Mesothelial cell of epicardium (in vitro differentiated cells): ENCODE data around the gene KIF4A. TPM values are rescaled to one million over a fixed set of nuclear protein-coding genes. Genes with fewer than 3 reads are reported as not detected.

Experiments
- DNase-seq, 2 experiments: peaks; one replicate each; pipeline ENCODE4 v3.0.0; 2021; ENCODE audit warnings: low spot score in 2 of 2; ENCODE audit not compliant: unreplicated experiment in 2 of 2
- H3K27ac Mint-ChIP-seq: 2 replicates; pipeline ENCODE4 v1.8.0; 2021; ENCODE audit warnings: mixed read lengths
- H3K27me3 Mint-ChIP-seq: 2 replicates; pipeline ENCODE4 v1.8.0; 2021; ENCODE audit warnings: low read depth, mixed read lengths
- H3K36me3 Mint-ChIP-seq: 2 replicates; pipeline ENCODE4 v1.8.0; 2021; ENCODE audit warnings: mixed read lengths
- H3K4me1 Mint-ChIP-seq: 2 replicates; pipeline ENCODE4 v1.8.0; 2021; ENCODE audit warnings: mixed read lengths
- H3K4me3 Mint-ChIP-seq: 2 replicates; pipeline ENCODE4 v1.8.0; 2021; ENCODE audit warnings: mild to moderate bottlenecking, moderate library complexity, mixed read lengths
- H3K9me3 Mint-ChIP-seq: 2 replicates; pipeline ENCODE4 v1.8.0; 2021; ENCODE audit warnings: mixed read lengths
- CTCF ChIP-seq: fragments of 200-600 bp; sonication (generic); IDR thresholded peaks from one replicate; pipeline ENCODE4 v1.5.0; 2021; ENCODE audit warnings: antibody characterized with exemption; ENCODE audit not compliant: unreplicated experiment
- total RNA-seq: library from RNA; stranded (reverse); gene quantifications from 3 replicates; pipeline ENCODE4 v1.2.1, GENCODE V29; 2021

Gene KIF4A
- total RNA-seq, 1 donor from 2014 or later: 12.2 TPM

DNA sequence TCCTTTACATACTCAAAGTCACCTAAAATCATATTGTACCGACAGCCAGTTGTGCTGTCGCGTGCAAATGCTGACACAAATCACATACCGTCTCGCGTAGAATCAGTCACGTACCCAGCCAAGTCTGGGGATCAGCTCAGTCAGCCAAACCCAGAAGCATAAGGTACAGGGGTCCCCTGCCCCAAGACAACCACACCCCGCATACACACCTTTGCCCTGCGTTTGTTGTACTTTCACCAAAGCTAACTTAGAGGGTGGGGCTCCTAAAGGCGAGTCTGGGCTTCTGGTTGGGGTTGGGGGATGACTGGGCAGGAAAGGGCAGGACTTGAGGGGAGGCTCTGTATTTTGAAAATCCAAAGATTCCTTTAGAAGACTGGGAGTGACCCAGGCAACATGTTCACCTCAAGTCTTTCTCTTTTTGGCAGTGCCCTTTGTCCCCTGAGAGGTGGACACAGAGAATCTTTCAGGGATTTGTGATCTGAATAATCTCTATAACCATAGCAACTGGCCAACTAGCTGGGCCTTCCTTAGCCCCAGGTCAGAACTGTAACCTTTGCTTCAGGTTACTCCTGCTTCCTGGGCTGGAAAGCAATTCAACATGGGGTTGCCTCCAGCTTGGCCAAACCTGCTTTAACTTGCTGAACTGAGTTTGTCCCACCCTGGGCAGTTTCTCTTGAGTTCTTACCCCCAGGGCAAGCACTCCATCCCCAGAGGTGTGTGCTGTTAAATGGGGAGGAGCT, 134.2 kb downstream of the KIF4A start:
- no peak for DNase-seq
- Mint-ChIP-seq H3K9me3 (peaks cover 15% of the 10 kb centered on the region), H3K4me1 (peaks cover 7% of the 10 kb centered on the region), H3K36me3 (peaks cover 4% of the 10 kb centered on the region), H3K4me3 (no peak overlapping the region), H3K27me3 (no peaks in the 10 kb centered on the region), H3K27ac (no peak overlapping the region)
- TF ChIP-seq CTCF: no peak

GRCh38 chrX:70424801-70425200, 134.9 kb downstream of the KIF4A start:
- Mint-ChIP-seq H3K9me3 (peaks cover 17% of the 10 kb centered on the region), H3K36me3 (peaks cover 4% of the 10 kb centered on the region), H3K4me3 (no peak overlapping the region), H3K27me3 (no peaks in the 10 kb centered on the region), H3K4me1 (peaks cover 7% of the 10 kb centered on the region), H3K27ac (no peak overlapping the region)
- no peak for TF ChIP-seq CTCF
- no peak for DNase-seq

DNA sequence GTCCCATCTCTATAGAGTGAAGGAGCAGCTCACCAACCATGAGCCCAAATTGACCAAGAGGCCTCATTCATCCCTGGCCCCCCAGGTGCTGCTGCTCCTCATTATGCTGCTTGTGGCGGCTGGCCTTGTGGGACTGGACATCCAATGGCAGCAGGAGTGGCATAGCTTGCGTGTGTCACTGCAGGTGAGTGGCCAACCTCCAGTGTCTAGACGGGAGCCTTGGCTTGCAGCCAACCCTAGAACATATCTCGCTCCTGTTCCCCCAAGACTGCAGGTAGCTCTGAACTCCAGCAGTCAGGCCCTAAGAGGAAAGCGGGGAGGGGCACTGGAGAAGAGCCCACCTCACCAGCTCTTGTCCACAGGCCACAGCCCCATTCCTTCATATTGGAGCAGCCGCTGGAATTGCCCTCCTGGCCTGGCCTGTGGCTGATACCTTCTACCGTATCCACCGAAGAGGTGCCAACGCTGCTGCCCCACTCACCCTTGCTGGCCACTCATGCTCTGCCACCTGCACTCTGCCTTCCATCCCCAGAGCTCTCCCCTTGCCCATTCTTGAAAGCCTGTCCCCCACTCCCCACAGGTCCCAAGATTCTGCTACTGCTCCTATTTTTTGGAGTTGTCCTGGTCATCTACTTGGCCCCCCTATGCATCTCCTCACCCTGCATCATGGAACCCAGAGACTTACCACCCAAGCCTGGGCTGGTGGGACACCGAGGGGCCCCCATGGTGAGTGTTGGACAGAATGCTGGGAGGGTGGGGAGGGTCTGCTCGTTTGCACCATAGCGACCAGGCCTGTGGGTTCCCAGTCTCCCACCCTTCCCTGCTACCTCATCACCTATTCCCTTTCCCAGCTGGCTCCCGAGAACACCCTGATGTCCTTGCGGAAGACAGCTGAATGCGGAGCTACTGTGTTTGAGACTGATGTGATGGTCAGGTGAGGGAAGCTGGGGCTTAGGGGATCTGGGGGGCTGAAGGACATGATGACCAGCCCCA, 136.7 kb downstream of the KIF4A start:
- H3K27me3 Mint-ChIP-seq: no peaks in the 10 kb centered on the region
- no peaks in the 10 kb centered on the region for H3K36me3 Mint-ChIP-seq
- H3K9me3 Mint-ChIP-seq: peaks cover 24% of the 10 kb centered on the region
- H3K4me3 Mint-ChIP-seq: no peak overlapping the region
- DNase-seq: no peak
- no peak overlapping the region for H3K27ac Mint-ChIP-seq
- H3K4me1 Mint-ChIP-seq: peaks cover 7% of the 10 kb centered on the region
- TF ChIP-seq CTCF: no peak

DNA sequence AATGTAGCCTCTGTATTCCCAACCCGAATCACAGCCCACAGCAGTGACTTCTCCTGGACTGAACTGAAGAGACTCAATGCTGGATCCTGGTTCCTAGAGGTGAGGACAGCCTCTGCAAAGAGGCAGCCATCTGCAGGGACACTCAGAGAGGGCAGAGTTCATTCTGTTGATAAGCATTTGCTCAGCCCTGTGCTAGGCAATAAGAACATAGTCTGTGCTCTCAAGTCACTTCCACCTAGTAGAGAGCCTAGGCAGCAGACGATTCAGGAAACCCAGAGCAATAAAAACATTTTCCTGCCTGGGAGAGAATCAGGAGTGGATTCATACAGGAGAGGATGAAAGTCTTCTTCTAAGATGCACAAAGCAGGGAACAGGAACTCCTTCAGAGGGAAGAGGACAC, 137.5 kb downstream of the KIF4A start:
- H3K4me1 Mint-ChIP-seq: peaks cover 7% of the 10 kb centered on the region

GRCh38 chrX:70429759-70430158, 139.9 kb downstream of the KIF4A start:
- Mint-ChIP-seq H3K9me3 (peaks cover 25% of the 10 kb centered on the region), H3K4me3 (no peak overlapping the region), H3K4me1 (peaks cover 8% of the 10 kb centered on the region), H3K36me3 (no peaks in the 10 kb centered on the region), H3K27ac (no peak overlapping the region), H3K27me3 (peaks cover under 1% of the 10 kb centered on the region)
- no peak for TF ChIP-seq CTCF
- DNase-seq: no peak

More for the DNA sequence above, 137.5 kb downstream of the KIF4A start:
- no peak for DNase-seq
- H3K9me3 Mint-ChIP-seq: peaks cover 21% of the 10 kb centered on the region
- TF ChIP-seq CTCF: no peak
- no peaks in the 10 kb centered on the region for H3K36me3 Mint-ChIP-seq
- no peaks in the 10 kb centered on the region for H3K27me3 Mint-ChIP-seq
- no peak overlapping the region for H3K4me3 Mint-ChIP-seq
- no peak overlapping the region for H3K27ac Mint-ChIP-seq
